ENCODE measurements around the gene ZNF619.

ZNF619 gene

DNA sequence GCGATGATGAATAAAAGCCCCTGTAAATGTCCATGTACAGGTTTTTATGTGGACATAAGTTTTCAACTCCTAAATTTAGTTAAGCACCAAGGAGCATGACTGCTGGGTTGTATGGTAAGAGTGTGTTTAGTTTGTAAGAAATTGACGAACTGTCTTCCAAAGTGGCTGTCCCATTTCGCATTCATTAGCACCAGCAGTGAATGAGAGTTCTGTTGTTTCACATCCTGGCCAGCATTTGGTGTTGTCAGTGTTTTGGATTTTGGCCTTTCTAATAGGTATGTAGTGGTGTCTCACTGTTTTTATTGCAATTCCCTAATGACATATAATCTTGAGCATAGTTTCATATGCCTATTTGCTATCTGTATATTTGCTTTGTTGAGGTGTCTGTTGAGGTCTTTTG lies 51.5 kb downstream of the ZNF619 start:
- DNase-seq (ENCODE audit: low read depth in 2 of 3, low spot score in 1 of 3): no peak

DNA sequence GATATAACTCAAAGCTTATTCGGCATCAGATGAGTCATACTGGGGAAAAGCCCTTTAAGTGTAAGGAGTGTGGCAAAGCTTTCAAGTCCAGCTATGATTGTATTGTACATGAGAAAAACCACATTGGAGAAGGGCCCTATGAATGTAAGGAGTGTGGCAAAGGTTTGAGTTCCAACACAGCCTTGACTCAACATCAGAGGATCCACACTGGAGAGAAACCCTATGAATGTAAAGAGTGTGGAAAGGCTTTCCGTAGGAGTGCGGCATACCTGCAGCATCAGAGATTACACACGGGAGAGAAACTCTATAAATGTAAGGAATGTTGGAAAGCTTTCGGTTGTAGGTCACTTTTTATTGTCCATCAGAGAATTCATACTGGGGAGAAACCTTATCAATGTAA lies 55.3 kb downstream of the ZNF619 start:
- DNase-seq (ENCODE audit: low read depth in 2 of 3, low spot score in 1 of 3): no peak

DNA sequence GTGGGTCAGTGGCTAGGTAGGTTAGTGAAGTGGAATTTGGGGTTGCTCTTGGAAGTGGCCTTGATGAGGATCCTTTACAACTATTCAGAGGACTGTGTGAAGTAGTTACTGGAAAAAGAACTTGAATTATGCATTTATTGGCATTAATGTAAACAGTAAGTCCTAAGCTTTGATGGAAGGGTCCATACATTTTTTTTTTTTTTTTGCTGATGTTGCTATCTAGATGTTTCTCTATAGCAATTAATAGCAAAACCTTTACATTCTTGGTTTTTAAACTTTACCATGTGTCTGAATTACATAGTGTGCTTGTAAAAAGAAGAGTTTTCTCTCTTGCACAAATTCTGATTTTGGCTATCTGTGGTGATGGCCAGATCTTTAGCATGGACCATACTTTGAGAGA lies 57.4 kb downstream of the ZNF619 start:
- DNase-seq (ENCODE audit: low read depth in 2 of 3, low spot score in 1 of 3): no peak
